Prostate gland (tissue), 2 donors: ENCODE measurements around the gene CUX1.

Experiments used
- POLR2A ChIP-seq: fragments of 450-650 bp; IDR thresholded peaks from one replicate; pipeline ENCODE4 v1.6.1; 2016; ENCODE audit warnings: antibody characterized with exemption, mild to moderate bottlenecking
- POLR2AphosphoS5 ChIP-seq: sonication (generic); formaldehyde crosslinking; IDR thresholded peaks from one replicate; pipeline ENCODE4 v1.6.1; 2017; ENCODE audit warnings: antibody characterized with exemption
- TF ChIP-seq, protein P1 (sequence below), 4 experiments: fragments of 200-600 bp in 2 of 4; fragments of 450-650 bp in 2 of 4; sonication (generic) in 2 of 4; IDR thresholded peaks; 1 replicate in 3 of 4; 2 replicates in 1 of 4; pipeline ENCODE4 v1.5.1; 2016 to 2019; ENCODE audit warnings: antibody characterized with exemption in 4 of 4, mild to moderate bottlenecking in 2 of 4, moderate library complexity in 2 of 4

DNA sequence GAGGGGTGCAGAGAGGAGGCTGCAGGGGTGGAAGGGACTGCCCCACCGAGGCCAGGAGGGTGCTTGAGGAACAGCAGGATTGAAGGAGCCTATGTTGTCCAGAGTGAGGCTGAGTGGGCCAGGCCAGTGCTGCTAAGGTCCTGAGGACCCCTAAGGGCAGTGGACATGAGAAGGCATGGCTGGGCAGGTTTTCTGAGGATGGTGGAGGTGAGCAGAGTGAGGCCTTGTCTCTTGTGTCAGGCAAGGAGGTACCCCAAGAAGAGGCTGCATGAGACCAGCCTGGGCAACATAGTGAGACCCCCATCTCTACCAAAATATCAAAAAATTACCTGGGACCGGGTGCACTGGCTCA is 474.5 kb downstream of the CUX1 start:
- TF ChIP-seq, protein P1, sequence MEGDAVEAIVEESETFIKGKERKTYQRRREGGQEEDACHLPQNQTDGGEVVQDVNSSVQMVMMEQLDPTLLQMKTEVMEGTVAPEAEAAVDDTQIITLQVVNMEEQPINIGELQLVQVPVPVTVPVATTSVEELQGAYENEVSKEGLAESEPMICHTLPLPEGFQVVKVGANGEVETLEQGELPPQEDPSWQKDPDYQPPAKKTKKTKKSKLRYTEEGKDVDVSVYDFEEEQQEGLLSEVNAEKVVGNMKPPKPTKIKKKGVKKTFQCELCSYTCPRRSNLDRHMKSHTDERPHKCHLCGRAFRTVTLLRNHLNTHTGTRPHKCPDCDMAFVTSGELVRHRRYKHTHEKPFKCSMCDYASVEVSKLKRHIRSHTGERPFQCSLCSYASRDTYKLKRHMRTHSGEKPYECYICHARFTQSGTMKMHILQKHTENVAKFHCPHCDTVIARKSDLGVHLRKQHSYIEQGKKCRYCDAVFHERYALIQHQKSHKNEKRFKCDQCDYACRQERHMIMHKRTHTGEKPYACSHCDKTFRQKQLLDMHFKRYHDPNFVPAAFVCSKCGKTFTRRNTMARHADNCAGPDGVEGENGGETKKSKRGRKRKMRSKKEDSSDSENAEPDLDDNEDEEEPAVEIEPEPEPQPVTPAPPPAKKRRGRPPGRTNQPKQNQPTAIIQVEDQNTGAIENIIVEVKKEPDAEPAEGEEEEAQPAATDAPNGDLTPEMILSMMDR (IDR thresholded peaks at IDR 0.05), result no peak
- no peak for TF ChIP-seq POLR2AphosphoS5
- no peak for TF ChIP-seq POLR2A
